Thyroid gland (tissue), 4 donors: Measurements from ENCODE around the gene P2RY8. TPM values are rescaled to one million over a fixed set of nuclear protein-coding genes. Genes with fewer than 3 reads are reported as not detected.
"Not testable (repeated sequence)": the region's sequence is repeated elsewhere in the genome, so short reads cannot be mapped to it uniquely, and the experiment has no call there.

Source experiments
- DNase-seq, 2 donors: peaks; one replicate each; pipeline ENCODE4 v3.0.0-alpha.2; 2019
- H3K27ac ChIP-seq, 3 donors: fragments of 200-600 bp; sonication (generic); 1 replicate in 2 of 3; 2 replicates in 1 of 3; pipeline ENCODE4 v1.5.1; 2016 to 2019; ENCODE audit warnings: mild to moderate bottlenecking in 1 of 3, moderate library complexity in 1 of 3
- H3K27me3 ChIP-seq: fragments of 200-600 bp; sonication (generic); one replicate; pipeline ENCODE4 v1.5.1; 2019
- H3K36me3 ChIP-seq, 2 donors: fragments of 200-600 bp; sonication (generic); one replicate each; pipeline ENCODE4 v1.5.1; 2016 to 2019
- H3K4me1 ChIP-seq, 2 donors: fragments of 200-600 bp; sonication (generic); one replicate each; pipeline ENCODE4 v1.5.1; 2017 to 2019
- H3K4me3 ChIP-seq, 3 donors: fragments of 200-600 bp; sonication (generic); replicated peaks in 1 of 3; 1 replicate in 2 of 3; 2 replicates in 1 of 3; pipeline ENCODE4 v1.5.1; 2016; ENCODE audit warnings: mild to moderate bottlenecking in 1 of 3
- H3K9me3 ChIP-seq: fragments of 200-600 bp; sonication (generic); one replicate; pipeline ENCODE4 v1.5.1; 2017
- CTCF ChIP-seq, 6 experiments: fragments of 200-600 bp in 3 of 6; fragments of 450-650 bp in 3 of 6; sonication (generic) in 3 of 6; IDR thresholded peaks; one replicate each; pipeline ENCODE4 v1.5.1; 2016 to 2019; ENCODE audit warnings: antibody characterized with exemption in 6 of 6, mild to moderate bottlenecking in 2 of 6, inconsistent platforms in 1 of 6, moderate library complexity in 1 of 6
- POLR2A ChIP-seq, 2 donors: fragments of 450-650 bp; IDR thresholded peaks; one replicate each; pipeline ENCODE4 v1.6.1; 2017; ENCODE audit warnings: antibody characterized with exemption in 2 of 2, mild to moderate bottlenecking in 2 of 2, moderate library complexity in 1 of 2
- WGBS, 2 donors: methylation state at CpG; one replicate each; pipeline ENCODE4 v1.1.5; 2017; 5-methylcytosine and 5-hydroxymethylcytosine counted together
- intact Hi-C: fragments of 100-400 bp; cut with DNase I; formaldehyde crosslinking; loops from one replicate; pipeline ENCODE4 v1.15.1; 2023
- total RNA-seq, 4 donors: library from RNA; depleted of rRNA; stranded (reverse); fragments of >200 nt; gene quantifications; one replicate each; pipeline ENCODE4 v1.2.3, GENCODE V29; 2016

The P2RY8 gene
- total RNA-seq, 4 donors from 2014 or later: 2.4 to 11.9 (median 3.0) TPM

GRCh38 chrX:1578511-1579173 lies 41.7 kb upstream of the P2RY8 start:
- whole genome bisulfite sequencing, 2 donors: 68 to 69% methylated on average over 6 of the region's 6 CpGs
- TF ChIP-seq CTCF (IDR thresholded peaks at IDR 0.05) (no peak), POLR2A (IDR thresholded peaks at IDR 0.05) (no peak)
- intact Hi-C loops: loop anchor here (5.0 kb wide), 1 partner anchor 121 kb away; no protein-coding TSS in a partner anchor

GRCh38 chrX:1577845-1578244 lies 40.9 kb upstream of the P2RY8 start:
- intact Hi-C loops: loop anchor here (5.0 kb wide), 1 partner anchor 121 kb away; no protein-coding TSS in a partner anchor

More at GRCh38 chrX:1578511-1579173, 41.7 kb upstream of the P2RY8 start:
- Histone ChIP-seq H3K4me3 (no peak overlapping the region), H3K4me1 (no peaks in the 10 kb centered on the region), H3K27ac (no peak overlapping the region), H3K27me3 (no peaks in the 10 kb centered on the region), H3K9me3 (no peaks in the 10 kb centered on the region), H3K36me3 (no peaks in the 10 kb centered on the region)
- no peak for DNase-seq

GRCh38 chrX:1576201-1576992 lies 39.4 kb upstream of the P2RY8 start:
- Histone ChIP-seq H3K36me3 (no peaks in the 10 kb centered on the region), H3K27ac (no peak overlapping the region), H3K4me1 (no peaks in the 10 kb centered on the region), H3K4me3 (no peak overlapping the region), H3K27me3 (no peaks in the 10 kb centered on the region), H3K9me3 (no peaks in the 10 kb centered on the region)
- DNase-seq: no peak
- intact Hi-C loops: loop anchor here (5.0 kb wide), 1 partner anchor 119 kb away; no protein-coding TSS in a partner anchor
- TF ChIP-seq CTCF (IDR thresholded peaks at IDR 0.05) (no peak), POLR2A (IDR thresholded peaks at IDR 0.05) (no peak)
- WGBS, 2 donors: 72 to 73% methylated on average over 6 of the region's 6 CpGs

More at GRCh38 chrX:1577845-1578244, 40.9 kb upstream of the P2RY8 start:
- no peak for DNase-seq
- no peak overlapping the region for H3K27ac ChIP-seq
- H3K4me1 ChIP-seq: no peaks in the 10 kb centered on the region
- H3K9me3 ChIP-seq: no peaks in the 10 kb centered on the region
- TF ChIP-seq CTCF (IDR thresholded peaks at IDR 0.05) (no peak), POLR2A (IDR thresholded peaks at IDR 0.05) (no peak)
- 42 to 52% methylated on average over 2 of the region's 2 CpGs for WGBS, 2 donors
- H3K36me3 ChIP-seq: no peaks in the 10 kb centered on the region
- H3K27me3 ChIP-seq: no peaks in the 10 kb centered on the region
- H3K4me3 ChIP-seq: no peak overlapping the region

GRCh38 chrX:1574181-1574580 lies 37.2 kb upstream of the P2RY8 start:
- H3K9me3 ChIP-seq, DNase-seq, intact Hi-C loops, H3K27me3 ChIP-seq, H3K4me1 ChIP-seq, H3K4me3 ChIP-seq, H3K27ac ChIP-seq, H3K36me3 ChIP-seq: not testable (repeated sequence)
- WGBS, 2 donors: 90 to 92% methylated on average over 19 of the region's 19 CpGs

- no peaks in the 10 kb centered on the region for H3K4me1 ChIP-seq
- no peaks in the 10 kb centered on the region for H3K36me3 ChIP-seq
- WGBS, 2 donors: 51 to 57% methylated on average over 10 of the region's 10 CpGs
- TF ChIP-seq POLR2A (IDR thresholded peaks at IDR 0.05) (no peak), CTCF (IDR thresholded peaks at IDR 0.05) (no peak)
- H3K27me3 ChIP-seq: no peaks in the 10 kb centered on the region
- no peak overlapping the region for H3K27ac ChIP-seq
- intact Hi-C loops: no loop called here
- DNase-seq: no peak
- no peaks in the 10 kb centered on the region for H3K9me3 ChIP-seq
- no peak overlapping the region for H3K4me3 ChIP-seq
Observed at GRCh38 chrX:1564750-1565683, 28.0 kb upstream of the P2RY8 start.

- H3K27me3 ChIP-seq, H3K4me1 ChIP-seq, H3K36me3 ChIP-seq, H3K27ac ChIP-seq, H3K4me3 ChIP-seq, DNase-seq, H3K9me3 ChIP-seq, intact Hi-C loops: not testable (repeated sequence)
- 84 to 91% methylated on average over 7 of the region's 7 CpGs for WGBS, 2 donors
Observed at GRCh38 chrX:1564077-1564476, 27.1 kb upstream of the P2RY8 start.
